ENCODE results near the gene DES. TPM values are rescaled to one million over a fixed set of nuclear protein-coding genes. Genes with fewer than 3 reads are reported as not detected.
A peak's percentile ranks its signal among the peaks of the same experiment; 100 is the strongest.

Gene DES
- total RNA-seq, 1 donor from 2014 or later, result not detected

- DNase-seq (ENCODE audit: low read depth in 2 of 2), result no peak
These were observed 35.8 kb downstream of the DES start for GRCh38 chr2:219453671-219454590.

DNA sequence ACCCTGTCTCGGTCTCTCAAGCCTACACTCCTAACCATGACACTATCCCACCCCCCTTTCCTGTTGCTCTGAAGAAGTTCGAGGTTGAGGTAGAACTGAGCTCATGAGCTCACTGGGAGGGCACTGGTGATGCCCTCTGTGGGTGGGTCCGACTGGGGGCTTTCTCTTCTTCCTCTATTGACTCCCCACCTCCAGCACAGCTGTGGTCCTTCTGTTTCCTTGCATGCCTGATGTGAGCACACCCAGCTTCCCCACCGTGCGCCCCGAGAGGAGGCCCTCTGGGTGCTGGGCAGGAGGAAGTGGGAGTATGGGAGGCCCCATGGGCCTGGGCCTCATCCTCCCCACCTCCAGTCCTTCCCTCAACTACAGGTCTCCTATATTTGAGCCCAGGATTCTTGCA is 37.4 kb downstream of the DES start:
- DNase-seq (ENCODE audit: low read depth in 2 of 2), result no peak

DNA sequence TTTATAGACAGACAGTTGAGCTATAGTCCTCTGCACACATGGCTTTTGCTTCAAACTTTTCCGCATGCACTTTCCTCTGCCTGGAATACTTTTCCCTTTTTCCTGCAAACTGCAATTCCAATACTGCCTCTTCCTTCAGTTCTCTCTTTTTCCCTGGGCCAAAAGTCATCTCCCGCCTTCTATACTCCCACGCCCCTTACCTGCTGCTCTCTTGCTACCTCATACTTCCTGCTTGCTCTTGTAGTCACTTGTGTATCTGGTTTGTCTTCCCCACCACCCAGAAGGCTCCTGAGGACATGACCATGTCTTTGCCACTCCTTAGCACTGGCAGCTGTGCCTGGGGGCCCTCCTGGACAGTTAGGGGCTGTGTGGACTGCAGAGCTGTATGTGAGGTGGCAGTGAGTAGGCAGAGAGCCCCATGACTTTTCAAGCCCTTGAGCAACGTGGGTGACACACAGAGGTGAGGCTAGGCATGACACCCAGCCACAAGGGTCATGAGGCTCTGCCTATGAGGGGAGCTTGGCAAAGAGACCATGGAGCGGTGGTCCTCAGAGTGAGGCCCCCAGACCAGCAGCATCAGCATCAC is 39.7 kb downstream of the DES start:
- no peak for DNase-seq (ENCODE audit: low read depth in 2 of 2)

DNA sequence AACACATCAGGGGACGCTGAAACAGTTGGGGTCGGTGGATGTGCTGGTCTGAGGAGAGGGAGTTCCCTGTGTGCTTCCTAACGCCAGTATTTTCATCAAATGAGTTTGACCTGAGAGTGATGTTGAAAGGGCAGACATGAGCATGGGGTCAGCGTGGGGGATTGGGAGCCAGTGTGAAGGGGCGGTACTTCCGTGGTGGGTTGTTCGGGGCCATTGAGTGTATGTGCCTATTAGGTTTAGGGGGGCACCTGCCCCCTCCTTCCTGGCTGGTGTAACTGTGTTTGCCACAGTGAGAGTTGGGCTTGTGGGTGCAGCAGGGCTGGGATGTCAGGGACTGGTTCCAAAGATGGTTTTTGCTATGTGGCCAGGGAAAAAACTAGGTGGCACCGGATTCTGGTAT is 40.8 kb downstream of the DES start:
- DNase-seq (ENCODE audit: low read depth in 2 of 2), result no peak

- peak; percentile 12 to 40 for DNase-seq (ENCODE audit: low read depth in 2 of 2)
These were observed 41.5 kb downstream of the DES start for GRCh38 chr2:219459460-219460311.

GRCh38 chr2:219460424-219460926 is 42.3 kb downstream of the DES start:
- DNase-seq (ENCODE audit: low read depth in 2 of 2), result no peak

DNA sequence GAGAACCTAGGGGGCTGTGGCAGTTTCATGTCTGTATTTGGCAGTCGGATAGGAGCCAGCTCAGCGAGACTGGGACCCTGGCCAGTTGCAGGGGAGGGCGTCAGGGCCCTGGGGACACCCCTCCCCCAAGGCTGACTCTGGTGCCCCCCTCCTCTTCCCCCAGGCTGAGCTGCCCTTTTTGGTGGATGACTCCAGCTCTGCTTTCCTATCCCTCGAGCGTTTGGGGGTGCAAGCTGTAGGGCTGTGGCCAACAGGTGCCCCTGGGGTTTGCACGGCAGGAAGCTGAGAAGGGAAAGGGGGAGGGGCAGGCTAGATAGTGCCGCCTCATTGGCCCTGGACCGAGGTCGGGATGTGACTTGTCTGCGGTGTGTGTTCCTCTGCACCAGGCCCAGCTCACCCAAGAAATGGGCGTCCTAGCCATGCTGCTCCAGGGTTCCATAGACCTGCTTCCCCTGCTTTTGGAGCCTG is 42.9 kb downstream of the DES start:
- no peak for DNase-seq (ENCODE audit: low read depth in 2 of 2)

DNA sequence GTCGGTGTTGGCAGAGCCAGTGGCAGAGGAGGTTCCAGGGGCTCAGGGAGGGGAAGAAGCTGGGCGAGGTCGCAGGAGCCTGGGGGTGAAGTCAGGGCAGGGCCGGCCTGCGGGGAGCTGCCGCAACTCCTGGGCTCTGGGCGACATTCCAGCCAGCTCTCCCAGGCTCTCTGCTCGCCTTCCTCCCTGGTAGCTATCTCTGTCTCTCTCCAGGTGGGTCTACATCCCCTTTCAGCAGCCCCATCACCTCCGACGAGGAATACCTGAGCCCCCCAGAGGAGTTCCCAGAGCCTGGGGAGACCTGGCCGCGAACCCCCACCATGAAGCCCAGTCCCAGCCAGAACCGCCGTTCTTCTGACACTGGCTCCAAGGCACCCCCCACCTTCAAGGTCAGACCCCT is 43.5 kb downstream of the DES start:
- DNase-seq (ENCODE audit: low read depth in 2 of 2), result no peak

- no peak for DNase-seq (ENCODE audit: low read depth in 2 of 2)
These were observed 44.2 kb downstream of the DES start for GRCh38 chr2:219462349-219462748.

DNA sequence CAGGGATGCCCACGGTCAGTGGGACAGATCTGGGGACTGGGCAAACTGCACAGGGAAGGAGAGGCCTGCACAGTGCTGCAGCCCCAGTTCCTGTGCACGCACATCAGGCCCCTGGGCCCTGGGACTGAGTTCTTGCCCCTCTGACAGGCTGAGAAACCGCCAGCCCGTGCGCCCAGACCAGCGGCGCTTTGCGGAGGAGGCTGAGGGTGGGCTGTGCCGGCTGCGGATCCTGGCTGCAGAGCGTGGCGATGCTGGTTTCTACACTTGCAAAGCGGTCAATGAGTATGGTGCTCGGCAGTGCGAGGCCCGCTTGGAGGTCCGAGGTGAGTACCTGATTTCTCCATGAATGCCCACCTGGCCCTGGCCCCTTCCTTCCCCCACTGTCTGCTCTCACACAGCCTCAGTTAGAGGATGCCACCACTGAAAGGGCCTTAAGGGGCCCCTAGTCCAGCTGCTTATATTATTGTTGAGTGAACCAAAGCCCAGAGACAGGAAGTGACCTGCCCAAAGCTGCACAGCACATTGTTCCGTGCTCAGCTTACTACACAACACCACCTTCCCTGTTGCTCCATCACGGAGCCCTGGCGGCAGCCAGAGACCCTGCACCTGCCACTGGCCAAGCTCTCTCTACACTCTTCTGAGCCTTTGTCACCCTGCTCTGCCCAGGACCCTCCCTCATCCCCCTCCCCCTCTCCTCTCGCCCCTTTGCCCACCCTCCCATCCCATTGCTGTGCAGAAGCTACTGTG is 46.3 kb downstream of the DES start:
- no peak for DNase-seq (ENCODE audit: low read depth in 2 of 2)

DNA sequence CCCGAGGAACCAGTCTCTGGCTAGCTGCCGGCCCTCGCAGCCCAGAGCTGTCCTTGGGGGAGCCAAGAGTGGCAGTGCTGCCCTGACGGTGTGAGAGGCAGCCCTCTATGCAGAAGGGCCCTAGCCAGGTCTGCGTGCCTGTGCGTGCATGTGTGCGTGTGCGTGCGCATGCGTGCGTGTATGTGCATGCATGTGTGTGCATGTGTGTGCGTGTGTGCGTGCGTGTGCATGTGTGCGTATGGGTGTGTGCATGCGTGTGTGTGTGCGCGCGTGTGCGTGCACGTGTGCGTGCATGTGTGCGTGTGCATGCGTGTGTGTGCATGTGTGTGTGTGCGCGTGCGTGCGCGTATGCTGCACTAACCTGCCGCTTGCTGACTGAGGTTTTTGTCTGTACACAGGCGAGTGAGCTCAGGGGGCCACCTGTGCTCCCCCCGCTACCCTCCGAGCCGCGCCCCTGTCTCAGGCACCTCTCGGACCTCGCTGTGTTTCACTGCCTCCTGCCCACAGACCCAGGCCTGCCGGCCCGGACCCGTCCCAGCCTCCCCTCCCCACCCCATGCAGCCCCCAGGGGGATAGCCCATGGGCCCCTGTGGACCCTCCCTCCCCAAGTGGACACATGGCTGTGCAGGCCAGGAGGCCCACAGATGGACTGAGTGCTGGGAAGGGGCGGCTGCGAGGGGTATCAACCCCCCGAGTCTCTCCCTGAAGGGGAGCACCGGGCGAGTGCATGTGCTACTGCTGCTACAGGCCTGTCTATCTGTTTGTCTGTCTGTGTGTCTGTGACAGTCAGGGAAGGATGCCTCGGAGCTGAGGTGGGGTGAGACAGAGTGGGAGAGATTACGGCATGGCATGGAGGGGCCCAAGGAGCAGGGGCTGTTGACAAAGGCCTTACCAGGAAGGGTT is 47.7 kb downstream of the DES start:
- no peak for DNase-seq (ENCODE audit: low read depth in 2 of 2)

DNA sequence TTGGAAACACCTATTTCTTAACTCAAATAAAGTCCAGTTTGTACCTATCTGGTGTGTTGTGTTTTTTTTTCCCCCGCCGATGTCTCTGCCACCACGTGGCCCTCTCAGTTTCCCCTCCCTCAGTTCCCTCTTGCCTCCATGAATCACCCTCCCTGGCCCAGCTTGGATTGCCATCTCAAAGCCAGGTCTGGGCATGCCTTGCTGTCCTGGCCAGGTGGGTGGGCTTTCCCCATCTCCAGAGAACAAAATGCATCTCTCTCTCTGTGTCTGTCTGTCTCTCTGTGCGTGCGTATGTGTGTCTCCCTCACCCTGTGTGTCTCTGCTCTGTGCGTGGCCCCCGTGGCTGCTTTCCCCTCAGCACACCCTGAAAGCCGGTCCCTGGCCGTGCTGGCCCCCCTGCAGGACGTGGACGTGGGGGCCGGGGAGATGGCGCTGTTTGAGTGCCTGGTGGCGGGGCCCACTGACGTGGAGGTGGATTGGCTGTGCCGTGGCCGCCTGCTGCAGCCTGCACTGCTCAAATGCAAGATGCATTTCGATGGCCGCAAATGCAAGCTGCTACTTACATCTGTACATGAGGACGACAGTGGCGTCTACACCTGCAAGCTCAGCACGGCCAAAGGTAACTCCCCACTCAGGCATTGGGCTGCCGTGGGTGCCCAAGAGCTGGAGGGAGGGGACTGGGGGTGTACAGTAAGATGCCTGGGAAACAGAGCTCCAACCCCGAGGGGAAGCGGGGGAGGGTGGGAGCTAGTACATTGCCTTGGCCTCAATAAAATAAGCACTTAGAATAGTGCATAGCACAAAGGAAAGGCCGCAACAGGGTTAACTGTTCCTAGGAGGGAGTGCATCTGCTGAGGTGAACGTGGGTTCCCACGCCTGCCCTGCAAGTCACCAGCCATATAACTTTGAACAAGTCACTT is 48.9 kb downstream of the DES start:
- no peak for DNase-seq (ENCODE audit: low read depth in 2 of 2)

DNA sequence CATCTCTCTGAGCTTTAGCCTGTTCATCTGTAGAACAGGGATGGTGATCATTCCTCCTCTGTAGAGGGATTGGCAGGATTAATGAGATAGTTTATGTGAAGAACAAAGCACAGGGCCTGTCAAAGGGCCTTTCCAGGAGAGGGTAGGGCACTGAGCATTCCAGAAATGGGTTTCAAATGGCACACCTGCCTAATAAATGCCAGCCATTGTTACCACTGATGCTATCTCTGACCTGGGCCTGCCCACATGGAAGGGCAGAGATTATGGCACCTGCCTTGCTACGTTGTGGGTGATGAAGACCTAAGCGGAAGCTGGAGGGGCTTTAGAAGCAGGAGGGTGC is 49.5 kb downstream of the DES start:
- DNase-seq (ENCODE audit: low read depth in 2 of 2), result no peak

- no peak for DNase-seq (ENCODE audit: low read depth in 2 of 2)
These were observed 50.4 kb downstream of the DES start for GRCh38 chr2:219468410-219469185.

DNA sequence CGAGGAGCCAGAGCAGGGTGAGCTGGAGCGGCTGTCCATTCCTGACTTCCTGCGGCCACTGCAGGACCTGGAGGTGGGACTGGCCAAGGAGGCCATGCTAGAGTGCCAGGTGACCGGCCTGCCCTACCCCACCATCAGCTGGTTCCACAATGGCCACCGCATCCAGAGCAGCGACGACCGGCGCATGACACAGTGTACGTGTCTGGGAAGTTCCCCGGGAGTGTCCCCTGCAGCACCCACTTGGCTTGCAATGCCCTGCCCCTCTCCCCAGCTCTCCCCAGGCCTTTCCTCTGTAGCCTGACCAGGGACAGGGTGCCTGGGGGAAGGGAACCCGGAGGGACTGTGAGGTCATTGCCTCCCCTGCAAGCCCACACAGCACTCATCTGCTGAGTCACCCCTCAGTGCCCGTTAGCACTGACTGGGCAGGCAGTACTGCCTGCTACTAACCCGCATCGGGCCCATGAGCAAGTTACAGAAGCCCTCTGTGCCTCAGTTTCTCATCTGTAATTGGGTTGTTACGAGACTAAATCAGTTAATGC is 51.1 kb downstream of the DES start:
- DNase-seq (ENCODE audit: low read depth in 2 of 2), result no peak

DNA sequence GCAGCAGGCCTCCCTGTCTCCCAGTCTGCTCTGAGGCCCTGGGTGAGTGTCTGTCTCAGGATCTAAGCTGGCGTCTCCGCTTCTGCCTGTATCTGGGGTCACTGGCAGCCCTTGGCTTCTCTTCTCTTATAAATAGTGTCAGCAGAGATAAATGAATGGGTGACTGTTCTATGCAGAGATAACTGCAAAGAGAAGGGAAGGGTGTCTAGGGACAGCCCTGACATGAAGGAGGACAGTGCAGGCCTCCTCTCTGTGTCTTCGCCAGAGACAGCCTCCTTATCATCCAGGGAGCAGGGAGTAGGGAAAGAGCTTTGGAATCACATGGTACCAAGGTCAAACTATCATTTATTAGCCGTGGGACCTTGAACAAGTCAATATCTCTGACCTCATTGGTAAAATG is 52.3 kb downstream of the DES start:
- DNase-seq (ENCODE audit: low read depth in 2 of 2), result no peak

DNA sequence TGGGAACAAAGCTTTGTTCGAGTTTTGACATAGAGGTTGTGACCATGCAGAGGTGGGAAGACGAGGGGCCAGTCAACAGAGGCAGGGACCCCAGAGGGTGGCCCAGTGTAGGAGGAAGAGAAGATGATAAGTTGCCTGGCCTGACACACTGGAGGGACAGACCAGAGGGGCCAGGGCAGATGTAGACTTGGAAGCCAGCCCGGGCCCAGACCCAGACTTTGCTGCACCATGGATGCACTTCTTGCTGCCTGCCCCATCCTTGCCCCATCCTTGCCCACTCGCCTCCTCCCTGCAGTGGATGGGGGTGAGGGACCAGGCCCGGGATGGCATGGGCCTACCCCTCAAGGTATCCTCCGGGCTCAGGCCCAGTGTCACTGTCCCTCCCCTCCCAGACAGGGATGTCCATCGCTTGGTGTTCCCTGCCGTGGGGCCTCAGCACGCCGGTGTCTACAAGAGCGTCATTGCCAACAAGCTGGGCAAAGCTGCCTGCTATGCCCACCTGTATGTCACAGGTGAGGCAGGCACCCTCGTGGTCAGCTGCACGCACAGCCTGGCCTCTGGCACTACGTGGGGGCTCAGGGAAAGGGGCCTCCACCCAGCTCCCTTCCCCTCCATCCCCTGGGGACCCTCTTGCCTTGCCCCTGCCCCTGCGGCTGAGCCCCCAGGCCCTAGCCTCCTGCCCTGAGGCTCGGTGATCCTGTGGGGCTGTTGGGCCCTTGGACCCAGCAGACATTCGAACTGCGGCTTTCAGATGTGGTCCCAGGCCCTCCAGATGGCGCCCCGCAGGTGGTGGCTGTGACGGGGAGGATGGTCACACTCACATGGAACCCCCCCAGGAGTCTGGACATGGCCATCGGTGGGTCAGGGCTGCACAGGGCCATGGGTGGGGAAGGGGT is 53.5 kb downstream of the DES start:
- no peak for DNase-seq (ENCODE audit: low read depth in 2 of 2)
